Right lobe of liver (tissue), 6 donors: Measurements from ENCODE around the gene MMP8. TPM values are rescaled to one million over a fixed set of nuclear protein-coding genes. Genes with fewer than 3 reads are reported as not detected.
"Not testable (repeated sequence)": the region's sequence is repeated elsewhere in the genome, so short reads cannot be mapped to it uniquely, and the experiment has no call there.

Experiments used
- ATAC-seq, 4 donors: fragments of 200-7000 bp; cut with Tn5 transposase; one replicate each; pipeline ENCODE4 v1.9.1; 2020; ENCODE audit warnings: mild to moderate bottlenecking in 4 of 4, moderate library complexity in 4 of 4
- DNase-seq, 3 donors: peaks; one replicate each; pipeline ENCODE4 v3.0.0-alpha.2; 2020
- H3K27ac ChIP-seq, 3 donors: fragments of 200-600 bp; one replicate each; pipeline ENCODE4 v1.8.0; 2022
- H3K27me3 ChIP-seq, 2 donors: fragments of 200-600 bp; one replicate each; pipeline ENCODE4 v1.8.0; 2022
- H3K36me3 ChIP-seq, 4 donors: fragments of 200-600 bp; sonication (generic) in 1 of 4; one replicate each; pipeline versions ENCODE4 v1.5.1 to v1.8.0; 2017 to 2022; ENCODE audit warnings: control low read depth in 1 of 4
- H3K4me1 ChIP-seq, 4 donors: fragments of 200-600 bp; sonication (generic) in 1 of 4; one replicate each; pipeline versions ENCODE4 v1.5.1 to v1.8.0; 2017 to 2022; ENCODE audit warnings: control low read depth in 1 of 4
- H3K4me3 ChIP-seq, 3 donors: fragments of 200-600 bp; one replicate each; pipeline ENCODE4 v1.8.0; 2022
- H3K9me3 ChIP-seq, 4 donors: fragments of 200-600 bp; sonication (generic) in 1 of 4; one replicate each; pipeline versions ENCODE4 v1.5.1 to v1.8.0; 2017 to 2022; ENCODE audit warnings: control low read depth in 1 of 4
- CTCF ChIP-seq, 4 donors: fragments of 200-600 bp in 3 of 4; fragments of 450-650 bp in 1 of 4; IDR thresholded peaks; one replicate each; pipeline versions ENCODE4 v1.5.1 to v1.8.0; 2016 to 2022; ENCODE audit warnings: antibody characterized with exemption in 4 of 4, mild to moderate bottlenecking in 2 of 4
- POLR2A ChIP-seq: fragments of 450-650 bp; IDR thresholded peaks from one replicate; pipeline ENCODE4 v1.6.1; 2017; ENCODE audit warnings: antibody characterized with exemption, mild to moderate bottlenecking
- WGBS: methylation state at CpG from one replicate; pipeline ENCODE4 v1.1.6; 2018; ENCODE audit warnings: low coverage, low lambda C conversion rate; ENCODE audit not compliant: insufficient coverage; ENCODE audit errors: missing lambda C conversion rate; 5-methylcytosine and 5-hydroxymethylcytosine counted together
- intact Hi-C, 2 donors: fragments of 100-400 bp; cut with DNase I; formaldehyde crosslinking; loops; one replicate each; pipeline versions ENCODE4 v1.11.2 to v1.14.1; 2022
- total RNA-seq, 6 experiments: library from RNA; depleted of rRNA in 2 of 6; stranded (reverse); fragments of >200 nt in 2 of 6; fragmentation: NEBNext Ultra II Directional in 3 of 6; extraction: Animal tissue kit (Norgen Biotek cat#: 25700) in 3 of 6; gene quantifications; one replicate each; pipeline versions ENCODE4 v1.1.0 to v1.2.4, GENCODE V29; 2016 to 2023
- donor health status: DM: no; HTN: yes; CAD: no.
- donor health status: DM: no; HTN: no; CAD: no.
- donor health status: DM: no; HTN: no; CAD: no.
- donor health status: DM: no; HTN: yes; CAD: no.
- donor health status: DM: no; HTN: yes; CAD: no.

Gene MMP8
- total RNA-seq, 6 experiments from 2014 or later: 0.14 to 1.2 (median 0.74) TPM; not detected in 1

GRCh38 chr11:102760344-102761035 is 35.7 kb upstream of the MMP8 start:
- peak in 2 of 4 donors; percentile 20 to 55 for ATAC-seq
- TF ChIP-seq CTCF (IDR thresholded peaks at IDR 0.05) (no peak), POLR2A (no peak)

DNA sequence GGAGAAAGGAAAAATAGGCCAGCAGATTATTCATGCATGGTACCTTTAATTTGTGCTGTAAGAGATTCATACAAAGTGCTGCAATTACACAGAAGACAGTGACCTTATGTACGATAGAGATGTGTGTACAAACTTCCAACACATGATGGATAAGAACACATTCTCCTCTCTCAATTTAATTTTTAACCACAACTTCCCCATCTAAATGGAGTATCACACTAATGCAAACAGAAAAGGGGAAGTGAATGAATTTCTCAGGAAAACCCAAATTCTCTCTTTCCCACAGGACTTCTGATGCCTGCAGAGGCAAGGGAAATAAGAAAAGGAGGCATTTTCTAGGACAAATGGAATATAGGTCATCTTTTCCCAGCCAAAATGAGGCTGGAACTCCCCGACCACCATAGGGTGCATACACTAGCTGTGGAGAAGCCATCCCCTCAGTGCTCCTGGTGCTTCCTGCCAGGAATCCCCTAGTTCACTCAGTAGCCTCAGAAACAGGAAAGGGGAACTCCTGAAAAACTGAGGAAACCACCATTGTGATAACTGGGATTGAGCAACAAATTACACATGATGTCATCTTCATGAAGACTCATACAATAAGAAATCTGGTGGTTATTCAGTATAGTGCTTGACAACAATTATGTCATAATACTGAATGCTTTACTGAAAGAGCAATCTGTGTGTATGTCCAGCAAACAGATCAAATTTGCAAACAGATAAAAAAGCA is 33.2 kb upstream of the MMP8 start:
- H3K36me3 ChIP-seq: no peaks in the 10 kb centered on the region
- H3K27me3 ChIP-seq: no peaks in the 10 kb centered on the region
- TF ChIP-seq CTCF (IDR thresholded peaks at IDR 0.05) (no peak), POLR2A (no peak)
- no peak overlapping the region for H3K27ac ChIP-seq
- H3K4me1 ChIP-seq: no peaks in the 10 kb centered on the region
- 2% methylated on average over 2 of the region's 2 CpGs for WGBS
- H3K4me3 ChIP-seq: no peak overlapping the region
- DNase-seq (no peak), ATAC-seq (peak in 3 of 4 donors; percentile 21 to 74 (median 56))
- intact Hi-C loops: no loop called here
- H3K9me3 ChIP-seq: no peaks in the 10 kb centered on the region

More at GRCh38 chr11:102760344-102761035, 35.7 kb upstream of the MMP8 start:
- 33% methylated on average over 4 of the region's 4 CpGs for WGBS
- intact Hi-C loops: no loop called here
- Histone ChIP-seq H3K27ac (no peak overlapping the region), H3K9me3 (no peaks in the 10 kb centered on the region), H3K4me3 (no peak overlapping the region), H3K36me3 (no peaks in the 10 kb centered on the region), H3K4me1 (no peaks in the 10 kb centered on the region), H3K27me3 (no peaks in the 10 kb centered on the region)
- DNase-seq: no peak

GRCh38 chr11:102753267-102753666 is 28.5 kb upstream of the MMP8 start:
- Histone ChIP-seq H3K4me3 (no peak overlapping the region), H3K27me3 (no peaks in the 10 kb centered on the region), H3K4me1 (no peaks in the 10 kb centered on the region), H3K9me3 (no peaks in the 10 kb centered on the region), H3K27ac (no peak overlapping the region), H3K36me3 (no peaks in the 10 kb centered on the region)
- 59% methylated on average over 1 of the region's 1 CpG for WGBS
- TF ChIP-seq POLR2A: no peak
- no peak for ATAC-seq
- no peak for DNase-seq
- intact Hi-C loops: no loop called here

GRCh38 chr11:102751673-102752072 is 26.9 kb upstream of the MMP8 start:
- no peaks in the 10 kb centered on the region for H3K36me3 ChIP-seq
- intact Hi-C loops: no loop called here
- no peaks in the 10 kb centered on the region for H3K27me3 ChIP-seq
- TF ChIP-seq CTCF (IDR thresholded peaks at IDR 0.05) (no peak), POLR2A (no peak)
- no peak for ATAC-seq
- H3K27ac ChIP-seq: no peak overlapping the region
- H3K9me3 ChIP-seq: no peaks in the 10 kb centered on the region
- no peaks in the 10 kb centered on the region for H3K4me1 ChIP-seq
- no peak for DNase-seq
- no peak overlapping the region for H3K4me3 ChIP-seq

DNA sequence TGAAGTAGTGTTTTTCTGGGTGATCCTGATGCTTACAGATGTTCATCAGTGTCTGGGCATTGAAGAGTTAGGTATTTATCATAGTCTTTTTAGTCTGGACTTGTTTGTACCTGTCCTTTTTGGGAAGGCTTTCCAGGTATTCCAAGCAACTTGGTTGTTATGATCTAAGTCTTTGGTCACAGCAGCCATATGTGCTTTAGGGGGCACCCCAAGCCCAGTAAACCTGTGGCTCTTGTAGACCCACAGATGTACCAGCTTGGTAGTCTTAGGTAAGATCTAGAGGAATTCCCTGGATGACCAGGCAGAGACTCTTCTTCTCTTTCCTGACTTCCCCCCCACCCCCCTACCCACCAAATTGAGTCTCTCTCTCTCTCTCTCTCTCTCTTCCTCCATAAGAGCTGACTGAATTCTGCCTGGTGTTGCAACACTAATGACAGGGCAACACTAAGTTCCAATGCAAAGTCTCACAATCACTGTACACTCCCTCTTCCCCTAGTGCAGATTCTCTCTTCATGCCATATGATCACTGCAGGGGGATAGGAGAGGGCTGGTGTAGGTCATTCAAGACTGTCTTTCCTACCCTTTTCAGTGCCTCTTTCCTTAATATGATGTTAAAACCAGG is 24.5 kb upstream of the MMP8 start:
- DNase-seq: no peak
- H3K27me3 ChIP-seq: no peaks in the 10 kb centered on the region

DNA sequence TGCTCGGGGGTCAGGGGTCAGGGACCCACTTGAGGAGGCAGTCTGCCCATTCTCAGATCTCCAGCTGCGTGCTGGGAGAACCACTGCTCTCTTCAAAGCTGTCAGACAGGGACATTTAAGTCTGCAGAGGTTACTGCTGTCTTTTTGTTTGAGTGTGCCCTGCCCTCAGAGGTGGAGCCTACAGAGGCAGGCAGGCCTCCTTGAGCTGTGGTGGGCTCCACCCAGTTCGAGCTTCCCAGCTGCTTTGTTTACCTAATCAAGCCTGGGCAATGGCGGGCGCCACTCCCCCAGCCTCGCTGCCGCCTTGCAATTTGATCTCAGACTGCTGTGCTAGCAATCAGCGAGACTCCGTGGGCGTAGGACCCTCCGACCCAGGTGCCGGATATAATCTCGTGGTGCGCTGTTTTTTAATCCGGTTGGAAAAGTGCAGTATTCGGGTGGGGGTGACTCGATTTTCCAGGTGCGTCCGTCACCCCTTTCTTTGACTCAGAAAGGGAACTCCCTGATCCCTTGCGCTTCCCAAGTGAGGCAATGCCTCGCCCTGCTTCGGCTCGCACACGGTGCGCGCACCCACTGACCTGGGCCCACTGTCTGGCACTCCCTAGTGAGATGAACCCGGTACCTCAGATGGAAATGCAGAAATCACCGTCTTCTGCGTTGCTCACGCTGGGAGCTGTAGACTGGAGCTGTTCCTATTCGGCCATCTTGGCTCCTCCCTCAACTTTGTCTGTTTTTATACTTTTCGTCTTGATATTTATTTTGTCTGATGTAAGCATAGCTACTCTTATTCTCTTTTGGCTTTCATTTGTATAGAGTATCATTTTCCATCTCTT is 22.2 kb upstream of the MMP8 start:
- ATAC-seq, intact Hi-C loops, H3K27ac ChIP-seq, H3K27me3 ChIP-seq, H3K4me3 ChIP-seq, H3K36me3 ChIP-seq, H3K4me1 ChIP-seq, H3K9me3 ChIP-seq, DNase-seq: not testable (repeated sequence)
- WGBS: 51% methylated on average over 8 of the region's 32 CpGs

More for the DNA sequence above, 24.5 kb upstream of the MMP8 start:
- Histone ChIP-seq H3K4me3 (no peak overlapping the region), H3K4me1 (no peaks in the 10 kb centered on the region), H3K27ac (no peak overlapping the region), H3K36me3 (no peaks in the 10 kb centered on the region), H3K9me3 (no peaks in the 10 kb centered on the region)
- TF ChIP-seq POLR2A (no peak), CTCF (IDR thresholded peaks at IDR 0.05) (no peak)
- intact Hi-C loops: no loop called here
- no peak for ATAC-seq
